ENCODE data around the gene SERPINB1. TPM values are rescaled to one million over a fixed set of nuclear protein-coding genes. Genes with fewer than 3 reads are reported as not detected.

Gene SERPINB1
- total and polyA plus RNA-seq, 9 of the 15 experiments (the other 6 are each of a cell fraction or from before 2014, with no cell fraction given) = 33.9 to 108 (median 63.8) TPM

DNA sequence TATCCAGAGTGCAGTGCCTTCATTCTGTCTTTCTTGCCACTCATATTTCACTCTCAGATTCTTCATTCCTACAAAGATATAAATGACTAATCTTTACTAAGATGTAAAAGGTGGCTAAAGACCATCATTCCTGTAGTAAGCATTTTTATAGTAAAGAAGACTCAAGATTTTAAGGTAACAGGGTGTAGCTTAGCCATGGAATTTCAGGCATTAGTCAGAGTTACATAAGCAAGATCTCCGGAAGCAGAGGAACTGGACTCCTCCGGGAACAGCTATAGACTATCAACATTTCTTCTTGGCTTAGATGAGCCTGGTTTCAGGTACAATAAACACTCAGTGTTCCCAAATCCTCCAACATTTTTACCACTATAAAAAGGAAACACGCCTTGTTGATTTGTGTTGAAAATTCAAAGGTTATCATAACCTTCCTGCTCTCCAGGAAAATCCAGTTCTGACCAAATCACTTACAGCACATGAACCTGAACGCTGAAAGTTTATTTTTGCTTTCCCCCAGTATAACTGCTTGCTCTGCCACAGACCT is 23.7 kb downstream of the SERPINB1 start:
- DNase-seq (ENCODE audit: extremely low read depth in 1 of 4, low spot score in 3 of 4) = no peak
- TF ChIP-seq BHLHE40 (IDR thresholded peaks at IDR 0.05; ENCODE audit: low read length) (no peak), HNRNPH1 (optimal IDR thresholded peaks at IDR 0.05; ENCODE audit: low read depth, low read length) (no peak), ATF3 (IDR thresholded peaks at IDR 0.05) (0 out of 2 replicates have a peak, but pooled peaks have one; percentile 8), ATF3 (CRISPR knock-in tag; conservative IDR thresholded peaks at IDR 0.05) (no peak), CEBPG (CRISPR knock-in tag; IDR thresholded peaks at IDR 0.05) (no peak), CEBPG (tag; conservative IDR thresholded peaks at IDR 0.05 in 1 of 2, IDR thresholded peaks at IDR 0.05 in 1 of 2) (no peak)
- TF ChIP-seq, protein P1, sequence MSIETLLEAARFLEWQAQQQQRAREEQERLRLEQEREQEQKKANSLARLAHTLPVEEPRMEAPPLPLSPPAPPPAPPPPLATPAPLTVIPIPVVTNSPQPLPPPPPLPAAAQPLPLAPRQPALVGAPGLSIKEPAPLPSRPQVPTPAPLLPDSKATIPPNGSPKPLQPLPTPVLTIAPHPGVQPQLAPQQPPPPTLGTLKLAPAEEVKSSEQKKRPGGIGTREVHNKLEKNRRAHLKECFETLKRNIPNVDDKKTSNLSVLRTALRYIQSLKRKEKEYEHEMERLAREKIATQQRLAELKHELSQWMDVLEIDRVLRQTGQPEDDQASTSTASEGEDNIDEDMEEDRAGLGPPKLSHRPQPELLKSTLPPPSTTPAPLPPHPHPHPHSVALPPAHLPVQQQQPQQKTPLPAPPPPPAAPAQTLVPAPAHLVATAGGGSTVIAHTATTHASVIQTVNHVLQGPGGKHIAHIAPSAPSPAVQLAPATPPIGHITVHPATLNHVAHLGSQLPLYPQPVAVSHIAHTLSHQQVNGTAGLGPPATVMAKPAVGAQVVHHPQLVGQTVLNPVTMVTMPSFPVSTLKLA (conservative IDR thresholded peaks at IDR 0.05) = no peak
- TF ChIP-seq, protein P2, sequence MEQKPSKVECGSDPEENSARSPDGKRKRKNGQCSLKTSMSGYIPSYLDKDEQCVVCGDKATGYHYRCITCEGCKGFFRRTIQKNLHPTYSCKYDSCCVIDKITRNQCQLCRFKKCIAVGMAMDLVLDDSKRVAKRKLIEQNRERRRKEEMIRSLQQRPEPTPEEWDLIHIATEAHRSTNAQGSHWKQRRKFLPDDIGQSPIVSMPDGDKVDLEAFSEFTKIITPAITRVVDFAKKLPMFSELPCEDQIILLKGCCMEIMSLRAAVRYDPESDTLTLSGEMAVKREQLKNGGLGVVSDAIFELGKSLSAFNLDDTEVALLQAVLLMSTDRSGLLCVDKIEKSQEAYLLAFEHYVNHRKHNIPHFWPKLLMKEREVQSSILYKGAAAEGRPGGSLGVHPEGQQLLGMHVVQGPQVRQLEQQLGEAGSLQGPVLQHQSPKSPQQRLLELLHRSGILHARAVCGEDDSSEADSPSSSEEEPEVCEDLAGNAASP (IDR thresholded peaks at IDR 0.05) = no peak
- Histone ChIP-seq H3K4me3 (no peak overlapping the region), H3K27ac (ENCODE audit: extremely low read depth, low read depth, low read length) (no peak overlapping the region), H2AFZ (ENCODE audit: low read depth, low read length) (no peak overlapping the region), H3K36me3 (ENCODE audit: control insufficient read depth, insufficient read depth, low read length) (no peaks in the 10 kb centered on the region), H3K27me3 (ENCODE audit: control insufficient read depth in 2 of 2, insufficient read depth in 2 of 2, low read length in 2 of 2) (no peaks in the 10 kb centered on the region), H3K79me2 (ENCODE audit: control insufficient read depth, insufficient read depth, low read length) (no peaks in the 10 kb centered on the region), H3K4me2 (ENCODE audit: insufficient read depth, low read length) (no peak overlapping the region), H3K9me3 (replicated peaks; ENCODE audit: control insufficient read depth, insufficient read depth, low read depth, low read length) (peaks cover 7% of the 10 kb centered on the region), H3K9me1 (ENCODE audit: control insufficient read depth, insufficient read depth, low read length) (no peaks in the 10 kb centered on the region), H4K20me1 (replicated peaks; ENCODE audit: control insufficient read depth, insufficient read depth, low read length) (no peaks in the 10 kb centered on the region), H3K4me1 (replicated peaks in 1 of 2; ENCODE audit: control insufficient read depth in 2 of 2, insufficient read depth in 2 of 2, low read length in 2 of 2) (no peaks in the 10 kb centered on the region), H3K9ac (ENCODE audit: insufficient read depth in 1 of 2, low read depth in 2 of 2, low read length in 2 of 2) (no peak overlapping the region)
- ChIA-PET CTCF (ENCODE audit: low intra/inter-chr PET ratio) (no interaction called here), POLR2A (interaction anchor here (1.0 to 2.4 kb wide), 4 partner anchors 9 to 22 kb away, joined by 3 to 18 read pairs (median 3); partner anchors contain the start of gene SERPINB1)
- no TSS peak for BruUV-seq (replicated peaks)
- in situ Hi-C loops (cut with MboI) = no loop called here
- no peak for ATAC-seq
- 24% methylated on average over 4 of the region's 4 CpGs for WGBS (ENCODE audit: insufficient coverage, low coverage, missing lambda C conversion rate)
- intact Hi-C loops (cut with micrococcal nuclease) = no loop called here
- no peak for FAIRE-seq
